Nucleus accumbens (tissue), 56 donors: ENCODE data around the gene SLC12A3.

Source experiments
- DNase-seq, 56 donors: peaks; one replicate each; lab custom pipeline; 2025; lab: John Stamatoyannopoulos, UW

SLC12A3 gene

GRCh38 chr16:56936950-56937349 is 71.9 kb downstream of the SLC12A3 start:
- peak in 1 of 56 donors; percentile 31 for DNase-seq

- no peak for DNase-seq
Observed at GRCh38 chr16:56938664-56939513, 73.9 kb downstream of the SLC12A3 start.

- no peak for DNase-seq
Observed at GRCh38 chr16:56939801-56940200, 74.8 kb downstream of the SLC12A3 start.

- DNase-seq = no peak
Observed at GRCh38 chr16:56941092-56941491, 76.1 kb downstream of the SLC12A3 start.

GRCh38 chr16:56941856-56942331 is 76.9 kb downstream of the SLC12A3 start:
- DNase-seq = no peak

GRCh38 chr16:56943761-56944375 is 78.9 kb downstream of the SLC12A3 start:
- DNase-seq = peak in 1 of 56 donors; percentile 19

- DNase-seq = no peak
Observed at GRCh38 chr16:56944954-56945839, 80.2 kb downstream of the SLC12A3 start.

GRCh38 chr16:56945847-56946527 is 81.0 kb downstream of the SLC12A3 start:
- DNase-seq = no peak

GRCh38 chr16:56946767-56947603 is 82.0 kb downstream of the SLC12A3 start:
- peak in 21 of 56 donors; percentile 11 to 70 (median 36) for DNase-seq

- DNase-seq = no peak
Observed at GRCh38 chr16:56947604-56947995, 82.6 kb downstream of the SLC12A3 start.

GRCh38 chr16:56948234-56948633 is 83.2 kb downstream of the SLC12A3 start:
- DNase-seq = no peak

GRCh38 chr16:56950051-56950450 is 85.0 kb downstream of the SLC12A3 start:
- no peak for DNase-seq

- no peak for DNase-seq
Observed at GRCh38 chr16:56950455-56950854, 85.4 kb downstream of the SLC12A3 start.

GRCh38 chr16:56950881-56951771 is 86.1 kb downstream of the SLC12A3 start:
- peak in 4 of 56 donors; percentile 21 to 38 (median 24) for DNase-seq

GRCh38 chr16:56953006-56953405 is 88.0 kb downstream of the SLC12A3 start:
- DNase-seq = no peak

- no peak for DNase-seq
Observed at GRCh38 chr16:56956076-56956475, 91.1 kb downstream of the SLC12A3 start.

GRCh38 chr16:56956756-56957155 is 91.7 kb downstream of the SLC12A3 start:
- DNase-seq = no peak

- no peak for DNase-seq
Observed at GRCh38 chr16:56960681-56961281, 95.8 kb downstream of the SLC12A3 start.
